SK-N-SH treated with all-trans-retinoic acid at 6 μM for 48 hours (cell line): ENCODE measurements around the gene OR10T2.

Source experiments
- RARB ChIP-seq: fragments of 250-450 bp; sonication (Bioruptor Pico); IDR thresholded peaks from 2 replicates; pipeline ENCODE4 v1.8.0; 2021; ENCODE audit warnings: mild to moderate bottlenecking, moderate library complexity
- TOX ChIP-seq: fragments of 250-450 bp; sonication (Bioruptor Pico); IDR thresholded peaks from 2 replicates; pipeline ENCODE4 v1.8.0; 2021; ENCODE audit warnings: mild to moderate bottlenecking, moderate library complexity, borderline replicate concordance
- ZFP3 ChIP-seq: fragments of 250-450 bp; sonication (Bioruptor Pico); IDR thresholded peaks from 2 replicates; pipeline ENCODE4 v1.5.0; 2020; ENCODE audit warnings: mild to moderate bottlenecking, moderate library complexity
- ZNF70 ChIP-seq: fragments of 450-650 bp; formaldehyde crosslinking; IDR thresholded peaks from 2 replicates; pipeline ENCODE4 v1.5.0; 2020; ENCODE audit warnings: mild to moderate bottlenecking, moderate library complexity

DNA sequence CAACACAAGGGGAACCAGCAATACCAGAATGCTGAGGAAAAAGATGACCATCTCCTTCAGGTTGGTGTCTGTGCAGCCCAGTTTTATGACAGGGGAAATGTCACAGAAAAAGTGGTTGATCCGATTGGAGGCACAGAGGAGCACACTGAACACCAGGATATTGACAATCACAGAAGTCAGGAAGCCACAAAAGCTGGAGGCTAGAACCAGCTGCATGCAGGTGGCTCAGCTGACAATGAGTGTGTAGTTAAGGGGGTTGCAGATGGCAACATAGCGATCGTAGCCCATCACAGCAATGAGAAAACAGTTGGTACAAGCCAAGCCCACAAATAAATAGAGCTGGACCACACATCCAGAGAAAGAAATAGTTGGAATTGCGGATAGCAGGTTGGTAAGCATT lies 46.1 kb upstream of the OR10T2 start:
- TF ChIP-seq ZFP3: no peak
- TF ChIP-seq TOX: no peak
- TF ChIP-seq RARB (CRISPR knock-in tag): no peak
- TF ChIP-seq ZNF70: no peak
